H1 (cell line): ENCODE data around the gene NBAS. TPM values are rescaled to one million over a fixed set of nuclear protein-coding genes. Genes with fewer than 3 reads are reported as not detected.

ENCODE experiments used
- CHD7 ChIP-seq: fragments of 300-600 bp; sonication (generic); IDR thresholded peaks from 2 replicates; pipeline ENCODE4 v1.7.1; 2012; ENCODE audit warnings: low read length, moderate library complexity, mild to moderate bottlenecking, inconsistent platforms; ENCODE audit not compliant: insufficient replicate concordance
- CTBP2 ChIP-seq: IDR thresholded peaks from 2 replicates; pipeline ENCODE4 v1.7.0; 2011; ENCODE audit warnings: borderline replicate concordance, mild to moderate bottlenecking, moderate library complexity, mixed read lengths, low read length; ENCODE audit not compliant: insufficient read depth, insufficient read length
- EZH2 ChIP-seq: fragments of 200-600 bp; sonication (generic); IDR thresholded peaks from 2 replicates; pipeline ENCODE4 v1.7.1; 2012; ENCODE audit warnings: low read depth, mild to moderate bottlenecking, moderate library complexity, low read length, inconsistent platforms; ENCODE audit not compliant: severe bottlenecking
- KDM5A ChIP-seq: fragments of 200-600 bp; IDR thresholded peaks from 2 replicates; pipeline ENCODE4 v1.7.1; 2012; ENCODE audit warnings: mild to moderate bottlenecking, low read length, inconsistent platforms, mixed read lengths
- POLR2AphosphoS5 ChIP-seq: IDR thresholded peaks from 2 replicates; pipeline ENCODE4 v1.6.1; 2011; ENCODE audit warnings: low read depth, low read length
- RNF2 ChIP-seq: fragments of 200-900, 300-1000 bp; sonication (generic); IDR thresholded peaks from 2 replicates; pipeline ENCODE4 v1.7.1; 2016; ENCODE audit warnings: borderline replicate concordance, low read depth, mild to moderate bottlenecking, antibody characterized with exemption, low read length; ENCODE audit not compliant: poor library complexity, severe bottlenecking; ENCODE audit errors: missing control alignments
- polyA plus RNA-seq, 7 experiments: library from polyadenylated mRNA; depleted of rRNA in 3 of 7; stranded (reverse) in 5 of 7; unstranded in 2 of 7; fragments of >200 nt in 5 of 7; fragments of 200-250 nt in 2 of 7; gene quantifications; 1 replicate in 5 of 7; 2 replicates in 1 of 7; 4 replicates in 1 of 7; pipeline versions ENCODE4 v1.2.1 to v1.2.3, GENCODE V29; 2011 to 2013; ENCODE audit warnings: missing spikeins in 2 of 7, mixed read lengths in 2 of 7
- total RNA-seq: library from RNA; stranded (reverse); fragmentation: NEBNext Ultra II Directional; extraction: Animal tissue kit (Norgen Biotek cat#: 25700); gene quantifications from 2 replicates; pipeline ENCODE4 v1.2.1, GENCODE V29; 2021

Gene NBAS
- total and polyA plus RNA-seq, 2 of the 8 experiments (the other 6 are each of a cell fraction or from before 2014, with no cell fraction given) = 19.6 to 34.8 TPM

- TF ChIP-seq CHD7 = no peak
- no peak for TF ChIP-seq KDM5A
- TF ChIP-seq EZH2 = no peak
- no peak for TF ChIP-seq RNF2
- no peak for TF ChIP-seq POLR2AphosphoS5
- no peak for TF ChIP-seq CTBP2
These were observed 314.3 kb downstream of the NBAS start (continued) for GRCh38 chr2:15246870-15247269.
